K562 (cell line): ENCODE data around the gene TBC1D20. TPM values are rescaled to one million over a fixed set of nuclear protein-coding genes. Genes with fewer than 3 reads are reported as not detected.

Experiments
- ATAC-seq: fragments of 200-7000 bp; cut with Tn5 transposase; 3 replicates; pipeline ENCODE4 v1.9.1; 2020; ENCODE audit warnings: moderate library complexity
- BruUV-seq: library from RNA; stranded (reverse); fragments of 400-500 nt; replicated peaks from 2 replicates; lab custom pipeline; 2021; lab: Mats Ljungman, UMichigan
- CTCF ChIA-PET: fragments of 300-600 bp; formaldehyde crosslinking; extraction: SDS; loops from one replicate; lab custom pipeline; 2021; ENCODE audit warnings: low intra/inter-chr PET ratio; lab: Yijun Ruan, JAX
- POLR2A ChIA-PET: fragments of 300-600, 350-650 bp; sonication (Branson Sonifier 250); formaldehyde crosslinking; extraction: SDS; loops from one replicate; lab custom pipeline; 2021; ENCODE audit warnings: antibody characterized with exemption, inconsistent platforms; lab: Yijun Ruan, JAX
- DNase-seq, 4 experiments: peaks; one replicate each; pipeline versions ENCODE4 v3.0.0 to v3.0.0-alpha.2; 2011 to 2018; ENCODE audit warnings: low spot score in 3 of 4, mixed read lengths in 3 of 4; ENCODE audit errors: extremely low read depth in 1 of 4
- FAIRE-seq: peaks from 2 replicates; lab custom pipeline; 2011; peaks lifted over from hg19 to GRCh38; lab: Jason Lieb, UNC
- H2AFZ ChIP-seq: 2 replicates; pipeline ENCODE4 v1.6.0; 2011; ENCODE audit warnings: low read depth, low read length, control low read depth, inconsistent platforms
- H3K27ac ChIP-seq: fragments of 200-600 bp; 3 replicates; pipeline ENCODE4 v1.8.0; 2011; ENCODE audit warnings: low read depth, mild to moderate bottlenecking, control low read depth, inconsistent platforms, low read length, moderate library complexity, mixed read lengths; ENCODE audit errors: extremely low read depth
- H3K27me3 ChIP-seq, 2 experiments: fragments of 300-600 bp in 1 of 2; 2 replicates in 1 of 2; 3 replicates in 1 of 2; pipeline versions ENCODE4 v1.6.0 to v1.8.0; 2011; ENCODE audit warnings: inconsistent platforms in 2 of 2, low read length in 2 of 2, mild to moderate bottlenecking in 1 of 2, mixed read lengths in 1 of 2, moderate library complexity in 1 of 2; ENCODE audit not compliant: control insufficient read depth in 2 of 2, insufficient read depth in 2 of 2
- H3K36me3 ChIP-seq: fragments of 300-600 bp; 3 replicates; pipeline ENCODE4 v1.8.0; 2011; ENCODE audit warnings: mild to moderate bottlenecking, low read length, inconsistent platforms; ENCODE audit not compliant: control insufficient read depth, insufficient read depth
- H3K4me1 ChIP-seq, 2 experiments: fragments of 200-600 bp in 1 of 2; replicated peaks in 1 of 2; 2 replicates in 1 of 2; 3 replicates in 1 of 2; pipeline versions ENCODE4 v1.5.1 to v1.8.0; 2011; ENCODE audit warnings: inconsistent platforms in 2 of 2, low read length in 2 of 2, mild to moderate bottlenecking in 1 of 2, mixed read lengths in 1 of 2, moderate library complexity in 1 of 2; ENCODE audit not compliant: control insufficient read depth in 2 of 2, insufficient read depth in 2 of 2
- H3K4me2 ChIP-seq: 2 replicates; pipeline ENCODE4 v1.6.1; 2011; ENCODE audit warnings: low read length, control low read depth, inconsistent platforms, mixed read lengths; ENCODE audit not compliant: insufficient read depth
- H3K4me3 ChIP-seq: fragments of 200-600 bp; sonication (generic), shearing (Covaris generic); 2 replicates; pipeline ENCODE4 v1.5.1; 2016; ENCODE audit warnings: control low read depth, inconsistent platforms
- H3K79me2 ChIP-seq: fragments of 200-600 bp; 3 replicates; pipeline ENCODE4 v1.8.0; 2011; ENCODE audit warnings: low read length, inconsistent platforms; ENCODE audit not compliant: control insufficient read depth, insufficient read depth
- H3K9ac ChIP-seq, 2 experiments: 2 replicates each; pipeline versions ENCODE4 v1.6.0 to v1.6.1; 2011; ENCODE audit warnings: low read depth in 2 of 2, low read length in 2 of 2, control low read depth in 1 of 2, inconsistent platforms in 1 of 2, mild to moderate bottlenecking in 1 of 2, mixed read lengths in 1 of 2; ENCODE audit not compliant: insufficient read depth in 1 of 2
- H3K9me1 ChIP-seq: one replicate; pipeline ENCODE4 v1.6.0; 2011; ENCODE audit warnings: inconsistent platforms, mild to moderate bottlenecking, low read length, moderate library complexity; ENCODE audit not compliant: control insufficient read depth, insufficient read depth
- H3K9me3 ChIP-seq: replicated peaks from 2 replicates; pipeline ENCODE4 v1.5.1; 2011; ENCODE audit warnings: low read depth, low read length, inconsistent platforms; ENCODE audit not compliant: control insufficient read depth, insufficient read depth
- H4K20me1 ChIP-seq: replicated peaks from 2 replicates; pipeline ENCODE4 v1.6.1; 2011; ENCODE audit warnings: low read length, inconsistent platforms, mixed read lengths; ENCODE audit not compliant: control insufficient read depth, insufficient read depth
- ADNP ChIP-seq: fragments of 200-800 bp; sonication (Bioruptor generic); IDR thresholded peaks from 2 replicates; pipeline ENCODE4 v1.6.1; 2016; ENCODE audit warnings: missing genetic modification characterization, missing compliant biosample characterization
- GABPB1 ChIP-seq: sonication (generic); formaldehyde crosslinking; IDR thresholded peaks from 2 replicates; pipeline ENCODE4 v1.8.0; 2022; ENCODE audit warnings: mild to moderate bottlenecking, missing genetic modification reagents
- KAT8 ChIP-seq: fragments of 450-650 bp; IDR thresholded peaks from 2 replicates; pipeline ENCODE4 v1.6.1; 2016; ENCODE audit warnings: low read depth, mild to moderate bottlenecking
- KLF16 ChIP-seq: IDR thresholded peaks from 2 replicates; pipeline ENCODE4 v1.6.1; 2016; ENCODE audit warnings: antibody characterized with exemption
- PKNOX1 ChIP-seq: fragments of 450-650 bp; IDR thresholded peaks from 2 replicates; pipeline ENCODE4 v1.6.1; 2016
- POLR2A ChIP-seq: fragments of 450-650 bp; conservative IDR thresholded peaks from 2 replicates; pipeline ENCODE4 v1.6.1; 2016
- ZFX ChIP-seq: sonication (generic); formaldehyde crosslinking; IDR thresholded peaks from 2 replicates; pipeline ENCODE4 v1.8.0; 2022; ENCODE audit warnings: mild to moderate bottlenecking, missing genetic modification reagents, moderate library complexity
- ZSCAN29 ChIP-seq: fragments of 450-650 bp; IDR thresholded peaks from 2 replicates; pipeline ENCODE4 v1.6.1; 2017
- WGBS: fragments of 100-300 bp; shearing (Covaris generic); methylation state at CpG from one replicate; pipeline ENCODE4 v1.1.6; 2016; ENCODE audit warnings: low coverage, mixed read lengths; ENCODE audit not compliant: insufficient coverage; ENCODE audit errors: missing lambda C conversion rate; 5-methylcytosine and 5-hydroxymethylcytosine counted together
- in situ Hi-C: fragments of 300-500 bp; cut with MboI; formaldehyde crosslinking; loops from 4 replicates; pipeline ENCODE4 v1.15.0; 2018; ENCODE audit warnings: inconsistent platforms, mixed read lengths
- intact Hi-C: fragments of 100-400 bp; cut with micrococcal nuclease; formaldehyde crosslinking; loops from 2 replicates; pipeline ENCODE4 v1.14.2; 2022
- polyA plus RNA-seq, 8 experiments: library from polyadenylated mRNA; depleted of rRNA in 4 of 8; stranded (reverse) in 5 of 8; unstranded in 3 of 8; fragments of >200 nt; fragmentation: Nextera tagmentation in 2 of 8; fragmentation: Illumina TruSeq in 1 of 8; extraction: Ambion mirVana in 2 of 8; extraction: Trizol in 1 of 8; gene quantifications; 2 replicates each; pipeline versions ENCODE4 v1.2.1 to v1.2.3, GENCODE V29; 2011 to 2014; ENCODE audit warnings: inconsistent platforms in 1 of 8, missing spikeins in 1 of 8
- total RNA-seq, 7 experiments: library from RNA; depleted of rRNA in 6 of 7; stranded (reverse); fragments of >200 nt in 6 of 7; fragmentation: Illumina TruSeq in 2 of 7; extraction: Trizol in 2 of 7; gene quantifications; 2 replicates each; pipeline versions ENCODE4 v1.2.1 to v1.2.3, GENCODE V29; 2011 to 2021; ENCODE audit warnings: low replicate concordance in 1 of 7
- TF ChIP-seq, protein P1 (sequence below): fragments of 250-450 bp; sonication (Bioruptor Pico); IDR thresholded peaks from 2 replicates; pipeline ENCODE4 v1.8.0; 2022; ENCODE audit warnings: moderate library complexity, mild to moderate bottlenecking, inconsistent platforms
- TF ChIP-seq, protein P2 (sequence below): fragments of 250-450 bp; sonication (Bioruptor Pico); IDR thresholded peaks from 2 replicates; pipeline ENCODE4 v1.4.0; 2020; ENCODE audit warnings: mild to moderate bottlenecking, moderate library complexity, borderline replicate concordance

Gene TBC1D20
- total and polyA plus RNA-seq, 9 of the 15 experiments (the other 6 are each of a cell fraction or from before 2014, with no cell fraction given), result 7.0 to 25.3 (median 15.1) TPM

- FAIRE-seq, result no peak
- Histone ChIP-seq H2AFZ (no peak overlapping the region), H3K79me2 (no peaks in the 10 kb centered on the region), H4K20me1 (no peaks in the 10 kb centered on the region), H3K27ac (no peak overlapping the region), H3K9me3 (no peaks in the 10 kb centered on the region), H3K9me1 (no peaks in the 10 kb centered on the region), H3K9ac (no peak overlapping the region; a peak in 1 of 4 replicates), H3K4me3 (no peak overlapping the region), H3K4me2 (no peak overlapping the region), H3K36me3 (peaks cover 25% of the 10 kb centered on the region; the same call in 1 of the 3 replicates), H3K27me3 (no peaks in the 10 kb centered on the region), H3K4me1 (peaks cover 3 to 28% of the 10 kb centered on the region in 2 experiments; a peak in 3 of 5 replicates)
- TSS peak; percentile 27 for BruUV-seq
- POLR2A ChIA-PET, result interaction anchor here (0.7 to 0.9 kb wide), 2 partner anchors 9 to 11 kb away, joined by 3 read pairs; no protein-coding TSS in a partner anchor
- in situ Hi-C loops, result no loop called here
- no peak for TF ChIP-seq KAT8
- TF ChIP-seq, protein P1, sequence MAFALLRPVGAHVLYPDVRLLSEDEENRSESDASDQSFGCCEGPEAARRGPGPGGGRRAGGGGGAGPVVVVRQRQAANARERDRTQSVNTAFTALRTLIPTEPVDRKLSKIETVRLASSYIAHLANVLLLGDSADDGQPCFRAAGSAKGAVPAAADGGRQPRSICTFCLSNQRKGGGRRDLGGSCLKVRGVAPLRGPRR (CRISPR knock-in tag), result no peak
- no peak for TF ChIP-seq POLR2A
- no peak for TF ChIP-seq GABPB1 (CRISPR knock-in tag)
- TF ChIP-seq KLF16, result no peak
- TF ChIP-seq, protein P2, sequence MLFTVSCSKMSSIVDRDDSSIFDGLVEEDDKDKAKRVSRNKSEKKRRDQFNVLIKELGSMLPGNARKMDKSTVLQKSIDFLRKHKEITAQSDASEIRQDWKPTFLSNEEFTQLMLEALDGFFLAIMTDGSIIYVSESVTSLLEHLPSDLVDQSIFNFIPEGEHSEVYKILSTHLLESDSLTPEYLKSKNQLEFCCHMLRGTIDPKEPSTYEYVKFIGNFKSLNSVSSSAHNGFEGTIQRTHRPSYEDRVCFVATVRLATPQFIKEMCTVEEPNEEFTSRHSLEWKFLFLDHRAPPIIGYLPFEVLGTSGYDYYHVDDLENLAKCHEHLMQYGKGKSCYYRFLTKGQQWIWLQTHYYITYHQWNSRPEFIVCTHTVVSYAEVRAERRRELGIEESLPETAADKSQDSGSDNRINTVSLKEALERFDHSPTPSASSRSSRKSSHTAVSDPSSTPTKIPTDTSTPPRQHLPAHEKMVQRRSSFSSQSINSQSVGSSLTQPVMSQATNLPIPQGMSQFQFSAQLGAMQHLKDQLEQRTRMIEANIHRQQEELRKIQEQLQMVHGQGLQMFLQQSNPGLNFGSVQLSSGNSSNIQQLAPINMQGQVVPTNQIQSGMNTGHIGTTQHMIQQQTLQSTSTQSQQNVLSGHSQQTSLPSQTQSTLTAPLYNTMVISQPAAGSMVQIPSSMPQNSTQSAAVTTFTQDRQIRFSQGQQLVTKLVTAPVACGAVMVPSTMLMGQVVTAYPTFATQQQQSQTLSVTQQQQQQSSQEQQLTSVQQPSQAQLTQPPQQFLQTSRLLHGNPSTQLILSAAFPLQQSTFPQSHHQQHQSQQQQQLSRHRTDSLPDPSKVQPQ (CRISPR knock-in tag), result no peak
- no peak for TF ChIP-seq ADNP (tag)
- no peak for TF ChIP-seq PKNOX1
- no peak for TF ChIP-seq ZSCAN29
- TF ChIP-seq ZFX, result no peak
- intact Hi-C loops, result no loop called here
- DNase-seq, result no peak
- CTCF ChIA-PET, result no interaction called here
- ATAC-seq, result no peak
- WGBS, result 100% methylated on average over 1 of the region's 8 CpGs
Measured at GRCh38 chr20:421685-422250, 40.6 kb downstream of the TBC1D20 start.
